Left lobe of liver (tissue), 2 donors: Measurements from ENCODE around the gene FRS3. TPM values are rescaled to one million over a fixed set of nuclear protein-coding genes. Genes with fewer than 3 reads are reported as not detected.

Source experiments
- ATAC-seq: fragments of 200-7000 bp; cut with Tn5 transposase; one replicate; pipeline ENCODE4 v1.9.1; 2020; ENCODE audit warnings: mild to moderate bottlenecking, moderate library complexity
- DNase-seq: peaks from one replicate; pipeline ENCODE4 v3.0.0-alpha.2; 2020; ENCODE audit warnings: low spot score
- total RNA-seq: library from RNA; stranded (reverse); gene quantifications from one replicate; pipeline ENCODE4 v1.2.1, GENCODE V29; 2021
- donor health status: DM: no; HTN: no; CAD: no; lungs with moderate emphysema.
- donor health status: DM: no; HTN: yes; CAD: no.

FRS3 gene
- total RNA-seq, 1 donor from 2014 or later, result 4.4 TPM

DNA sequence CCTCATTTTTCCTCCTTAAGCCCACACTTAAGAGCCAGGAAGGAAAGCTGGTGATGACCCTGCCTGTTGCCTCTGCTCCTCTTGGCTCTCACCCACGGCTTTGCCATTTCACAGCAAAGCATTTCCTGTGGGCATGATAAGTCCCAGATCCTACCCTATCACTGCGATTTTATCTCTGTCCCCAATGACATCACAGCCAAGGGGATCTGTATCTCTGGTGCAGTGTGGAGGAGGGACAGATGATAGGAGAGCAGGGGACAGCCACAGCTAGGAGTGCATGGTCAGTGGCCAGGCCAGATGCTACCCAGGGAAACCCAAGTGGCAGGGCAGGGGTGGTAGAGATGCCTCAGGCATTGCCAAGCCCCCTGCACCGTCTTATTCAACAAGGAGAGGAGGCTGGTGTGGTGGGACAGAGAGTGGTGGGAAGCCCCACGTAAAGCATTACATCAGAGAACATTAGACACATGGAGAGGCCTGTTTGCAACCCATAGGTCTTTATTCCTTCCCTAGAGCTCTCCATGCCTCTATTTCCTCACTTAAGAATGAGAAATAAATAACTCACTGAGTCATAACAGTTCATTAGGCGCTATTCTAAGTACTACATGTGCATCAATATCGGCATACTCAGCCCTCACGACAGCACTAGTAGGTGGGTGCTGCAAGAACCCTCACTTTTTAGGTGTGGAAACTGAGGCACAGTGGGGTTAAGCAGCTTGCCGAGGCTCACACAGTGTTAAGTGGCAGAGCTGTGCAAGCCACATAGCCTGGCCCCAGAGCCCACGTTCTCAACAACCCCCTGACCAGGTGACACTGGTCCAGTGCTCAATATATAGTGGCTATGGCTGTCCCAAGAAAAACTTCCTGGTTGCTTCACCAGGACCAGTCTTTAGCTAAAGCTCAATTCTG is 48.9 kb downstream of the FRS3 start:
- ATAC-seq, result no peak

DNA sequence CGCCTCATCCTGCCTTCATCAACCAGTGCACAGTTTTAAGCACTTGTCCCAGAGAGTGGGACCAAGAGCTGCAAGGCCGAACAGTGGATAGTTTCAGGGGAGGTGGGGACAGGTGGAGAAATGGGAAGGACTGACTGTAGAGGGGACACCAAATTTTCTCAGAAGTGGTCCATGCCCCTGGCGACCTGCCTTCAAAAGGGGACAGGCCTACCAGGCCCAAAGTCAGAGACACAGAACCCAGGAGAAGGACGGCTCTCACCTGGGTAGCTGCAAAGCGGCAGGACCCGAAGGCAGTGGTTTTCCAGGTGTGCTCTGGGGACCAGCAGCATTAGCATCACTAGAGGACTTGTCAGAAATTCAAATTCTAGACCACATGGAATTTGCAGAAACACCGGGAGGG is 50.1 kb downstream of the FRS3 start:
- no peak for ATAC-seq
- no peak for DNase-seq

More for the DNA sequence above, 48.9 kb downstream of the FRS3 start:
- no peak for DNase-seq

DNA sequence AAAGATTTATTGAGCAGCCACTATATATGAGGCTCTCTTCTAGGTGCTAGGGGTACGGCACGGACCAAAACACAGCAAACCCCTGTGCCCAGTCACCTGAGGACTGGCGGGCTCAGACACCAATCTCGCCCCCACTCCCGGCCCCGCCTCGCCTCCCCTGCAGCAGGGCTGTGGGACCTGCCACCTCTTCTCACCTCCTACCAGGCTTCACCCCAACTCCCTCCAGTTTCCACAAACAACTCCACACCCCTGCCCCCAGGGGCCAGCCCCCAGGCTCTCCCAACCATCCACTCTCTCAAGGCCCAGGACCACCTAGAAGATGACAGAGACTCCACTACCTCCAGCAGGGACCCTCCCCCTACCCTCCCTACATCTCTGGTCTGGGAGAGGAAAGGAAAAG is 50.7 kb downstream of the FRS3 start:
- ATAC-seq, result no peak
- no peak for DNase-seq

DNA sequence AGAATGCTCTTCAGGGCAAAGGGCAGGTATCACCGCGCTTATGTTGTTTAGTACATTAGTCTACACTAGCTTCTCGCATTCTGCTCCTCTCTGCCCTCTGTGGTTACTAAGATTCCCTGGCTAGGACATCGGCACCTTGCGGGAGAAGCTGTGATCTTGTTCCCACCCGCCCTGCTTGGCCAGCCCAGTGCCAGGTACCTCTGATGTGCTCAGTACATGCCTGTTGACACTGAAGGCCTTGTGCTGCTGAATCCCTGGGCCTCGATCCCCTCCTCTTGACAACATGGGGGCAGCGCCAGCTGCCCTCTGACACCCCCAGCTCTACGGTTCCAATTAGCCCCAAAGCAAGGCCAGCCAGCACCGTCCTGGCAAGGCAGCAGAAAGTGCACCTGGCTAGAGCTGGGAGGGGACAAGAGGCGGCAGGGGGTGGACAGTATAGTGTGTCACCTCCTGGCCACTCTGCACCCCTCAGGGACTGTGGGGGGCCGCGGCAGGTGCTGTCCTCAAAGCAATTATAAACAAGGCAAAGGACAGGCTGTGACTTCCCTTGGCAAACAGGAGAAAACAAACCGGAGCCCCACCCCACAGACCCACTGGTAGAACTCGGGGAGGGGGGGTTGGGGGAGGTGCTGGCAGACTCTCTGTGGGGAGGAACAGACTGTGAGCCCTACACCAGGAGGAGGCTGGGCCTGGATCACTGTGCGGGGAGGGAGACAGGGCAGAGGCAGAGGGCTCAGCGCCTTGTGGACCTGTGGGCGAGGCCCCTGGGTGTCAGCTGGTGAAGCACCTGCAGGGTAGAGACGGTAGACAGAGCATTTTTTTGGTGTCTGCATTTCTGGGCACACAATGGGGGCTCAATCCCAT is 51.4 kb downstream of the FRS3 start:
- DNase-seq (no peak), ATAC-seq (peak; percentile 18)

DNA sequence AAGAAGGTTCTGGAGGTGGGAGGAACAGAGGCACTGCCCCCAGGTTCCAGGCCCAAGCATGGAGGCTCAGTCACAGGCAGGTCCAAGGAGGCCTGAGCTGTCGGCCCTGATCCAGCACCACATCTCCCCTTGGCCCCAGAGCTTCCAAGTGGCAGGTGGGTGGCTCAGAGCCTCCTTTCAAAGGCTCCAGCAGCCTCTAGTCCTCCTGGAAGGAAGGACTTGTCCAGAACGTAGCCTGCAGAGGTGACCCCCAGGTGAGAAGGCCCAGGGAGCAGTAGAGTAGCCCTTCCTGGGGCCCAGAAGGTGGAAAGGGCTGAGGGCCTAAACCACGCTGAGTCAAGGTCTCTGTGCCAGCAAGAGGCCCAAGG is 52.0 kb downstream of the FRS3 start:
- ATAC-seq, result no peak
- DNase-seq, result no peak

DNA sequence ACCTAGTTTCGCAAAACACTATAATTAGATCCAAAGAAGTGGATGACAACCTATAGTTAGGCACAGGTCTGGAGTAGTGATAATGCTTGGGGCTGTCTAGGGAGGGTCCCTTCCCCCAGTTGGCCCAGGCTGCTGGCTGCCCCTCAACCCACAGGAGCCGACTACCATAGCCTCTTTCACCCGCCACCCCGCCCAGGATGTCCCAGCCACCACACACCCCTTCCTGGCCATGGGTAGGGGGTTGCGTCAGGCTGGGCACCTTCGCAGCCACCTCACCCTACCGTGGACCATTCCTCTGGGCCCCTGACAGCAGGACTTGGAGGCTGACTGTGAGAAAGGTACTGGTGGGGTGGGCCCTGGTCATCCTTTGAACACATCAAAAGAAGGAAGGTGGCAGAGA is 52.8 kb downstream of the FRS3 start:
- DNase-seq (no peak), ATAC-seq (no peak)

DNA sequence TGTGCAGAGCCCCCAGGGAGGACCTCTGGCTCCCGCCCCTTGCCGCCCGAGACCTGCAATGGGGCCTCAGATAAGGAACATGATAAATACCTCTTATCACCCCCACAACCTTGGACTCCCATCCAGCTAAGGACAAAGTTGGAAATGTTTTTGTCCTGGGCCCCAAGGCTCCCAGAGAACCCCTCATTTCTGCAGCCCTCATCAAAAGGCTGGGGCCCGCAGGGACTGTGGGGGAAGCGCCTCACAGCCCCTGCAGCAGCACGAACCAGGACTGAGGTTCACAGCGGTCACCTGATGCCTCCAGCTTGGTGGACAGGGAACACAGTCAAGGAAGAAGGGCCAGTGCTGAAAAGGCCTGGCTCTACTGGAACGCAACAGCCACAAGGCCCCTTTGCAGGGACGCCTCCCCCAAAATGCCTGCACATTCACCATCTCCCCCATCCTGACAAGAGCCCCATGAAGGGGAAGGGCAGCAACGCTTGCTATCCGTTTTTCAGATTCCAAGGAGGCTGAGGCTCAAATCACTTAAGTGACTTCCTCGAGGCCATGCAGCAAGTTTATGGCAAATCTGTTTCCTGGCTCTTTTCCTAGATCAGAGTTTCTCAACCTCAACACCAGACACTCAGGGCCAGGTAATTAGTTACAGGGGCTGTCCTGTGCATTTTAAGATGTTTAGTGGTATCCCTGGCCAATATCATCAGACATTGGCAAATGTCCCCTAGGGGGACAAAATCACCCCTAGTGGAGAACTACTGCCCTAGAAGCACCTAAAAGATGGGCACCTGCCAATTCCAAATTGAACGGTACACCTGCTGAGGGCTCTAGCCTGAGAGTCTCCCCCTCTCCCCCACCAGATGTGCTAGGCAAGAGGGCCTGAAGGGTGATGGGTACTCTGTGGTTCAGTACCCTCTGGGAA is 54.9 kb downstream of the FRS3 start:
- no peak for DNase-seq
- ATAC-seq, result no peak

DNA sequence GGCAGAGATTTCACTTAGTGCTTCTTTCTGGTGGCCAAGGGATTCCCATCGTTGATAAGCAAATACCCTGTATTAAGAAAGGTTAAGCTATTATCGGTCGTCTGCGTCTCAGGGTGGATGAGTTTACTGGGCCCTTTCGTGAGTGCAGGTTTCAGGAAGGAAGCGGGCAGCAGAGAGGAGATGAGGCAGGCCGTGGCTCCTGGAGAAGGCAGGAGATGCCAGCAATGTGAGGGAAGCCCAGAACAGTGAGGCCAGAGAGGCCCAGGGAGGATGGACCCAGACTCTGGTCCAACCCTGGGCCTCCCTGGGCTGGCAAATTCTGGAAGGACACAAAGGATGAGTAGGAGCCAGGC is 55.5 kb downstream of the FRS3 start:
- ATAC-seq (no peak), DNase-seq (no peak)

DNA sequence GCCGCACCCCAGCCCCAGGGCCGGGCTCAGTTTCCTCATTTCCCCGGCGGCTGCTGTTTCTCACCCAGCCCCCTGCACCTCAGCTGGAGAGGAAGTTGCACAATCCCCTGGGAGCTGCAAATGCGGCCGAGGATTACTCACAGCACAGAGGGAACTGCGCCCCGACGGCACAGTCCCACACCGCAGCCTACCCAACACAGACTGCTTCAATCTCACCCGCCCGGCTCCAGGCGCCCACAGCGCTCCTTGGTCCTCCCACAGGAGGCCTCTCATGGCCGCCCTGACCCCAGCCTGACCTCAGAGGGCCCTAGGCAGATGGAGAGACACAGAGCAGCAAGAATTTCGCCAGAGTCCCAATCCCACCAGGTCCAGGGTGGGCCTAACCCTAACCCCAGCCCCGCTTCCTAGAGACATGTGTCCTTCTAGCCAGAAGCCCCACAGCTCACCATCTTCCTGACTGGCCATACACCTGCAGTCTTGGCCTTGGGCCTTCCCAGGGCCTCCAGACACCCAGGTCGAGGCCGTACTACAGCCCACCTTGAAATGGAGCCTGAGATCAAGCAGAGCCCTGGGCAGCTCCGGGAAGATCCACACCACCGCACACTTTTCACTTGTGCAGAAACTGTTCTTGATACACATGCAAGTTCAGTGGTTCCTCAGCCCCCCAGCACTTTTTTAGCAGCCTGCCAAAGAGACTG is 56.0 kb downstream of the FRS3 start:
- ATAC-seq (peak; percentile 71), DNase-seq (peak; percentile 64)

DNA sequence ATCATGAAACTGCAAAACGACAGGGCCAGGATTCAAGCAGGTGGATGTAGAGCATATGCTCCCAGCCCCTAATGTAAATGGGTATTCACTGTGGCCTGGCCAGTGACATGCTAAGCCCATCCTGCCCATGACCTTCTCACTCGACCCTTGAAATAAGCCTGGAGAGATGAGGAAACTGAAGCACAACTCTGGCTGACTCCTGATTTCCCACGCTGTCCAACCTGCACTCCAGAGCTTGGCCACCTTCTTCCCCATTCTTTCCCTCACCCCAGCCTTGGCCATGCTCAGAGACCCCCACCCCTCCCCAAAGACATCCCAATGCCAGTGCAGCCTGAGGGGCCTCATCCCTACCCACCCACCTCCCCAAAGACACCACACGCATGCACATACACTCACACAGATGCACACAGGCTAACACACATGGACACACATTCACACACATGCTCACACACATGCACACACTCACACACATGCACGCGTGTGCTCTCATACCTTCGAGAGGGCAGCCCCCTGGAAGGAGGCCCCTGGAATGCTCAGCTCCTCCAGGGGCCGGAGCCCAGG is 56.7 kb downstream of the FRS3 start:
- no peak for DNase-seq
- no peak for ATAC-seq

DNA sequence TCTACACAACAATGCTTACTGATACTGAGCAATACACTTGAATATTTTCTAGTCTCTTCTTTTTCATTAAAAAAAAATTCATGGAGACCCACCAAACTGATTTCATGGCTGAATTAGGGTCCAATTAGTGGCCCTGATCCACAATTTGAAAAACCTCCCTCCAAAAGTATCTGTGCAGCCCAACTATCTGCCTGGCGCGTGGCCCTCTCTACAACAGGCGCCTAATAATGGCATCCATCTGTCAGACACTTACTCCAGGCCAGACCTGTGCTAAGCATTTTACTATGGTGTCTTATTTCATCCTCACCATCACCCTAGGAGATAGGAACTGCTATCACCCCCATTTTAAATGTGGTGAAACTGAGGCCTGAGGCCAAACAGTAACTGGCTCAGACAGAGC is 58.3 kb downstream of the FRS3 start:
- DNase-seq, result no peak
- ATAC-seq, result no peak

DNA sequence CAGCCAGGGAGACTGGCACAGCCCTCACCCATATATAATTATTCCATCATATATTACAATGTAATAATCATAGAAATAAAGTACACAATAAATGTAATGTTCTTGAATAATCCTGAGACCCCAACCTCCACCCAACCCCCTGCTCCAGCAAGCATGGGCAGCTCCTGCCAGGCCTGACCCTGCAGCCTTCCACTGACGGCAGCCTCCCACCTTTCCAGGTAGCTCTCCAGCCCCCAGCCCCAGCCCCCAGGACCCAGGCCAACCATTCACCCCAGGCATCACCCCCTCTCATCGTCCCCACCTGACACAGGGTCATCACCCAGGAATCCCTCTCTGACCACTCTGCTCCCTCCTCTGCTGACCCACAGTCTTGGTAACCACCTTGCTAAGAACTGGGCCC is 58.9 kb downstream of the FRS3 start:
- ATAC-seq (no peak), DNase-seq (no peak)

DNA sequence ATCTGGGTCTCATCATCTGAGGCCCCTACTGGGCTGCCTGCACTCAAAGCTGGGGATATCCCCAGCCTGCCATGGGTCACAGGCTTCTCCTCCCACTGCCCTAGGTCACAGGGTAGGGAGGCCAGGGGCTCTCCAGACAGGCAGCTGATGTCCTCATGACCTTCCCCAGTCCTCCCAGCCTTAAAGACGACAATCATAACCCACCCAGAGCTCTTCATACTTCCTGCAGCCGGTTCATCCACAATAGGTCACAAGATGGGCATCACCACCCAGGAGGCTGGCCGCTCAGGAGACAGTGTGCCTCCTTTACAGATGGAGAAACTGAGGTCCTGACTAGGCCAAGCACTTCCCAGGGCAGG is 59.5 kb downstream of the FRS3 start:
- DNase-seq (no peak), ATAC-seq (no peak)

Other genes starting within 250 kb of the FRS3 start
- 24.6 TPM for gene FOXP4, start 233.5 kb downstream of the FRS3 start, total RNA-seq
- not detected for gene MDFI, start 141.4 kb downstream of the FRS3 start, total RNA-seq
- gene TFEB, start 44.3 kb downstream of the FRS3 start, total RNA-seq, result 8.9 TPM
- gene PGC, start 32.5 kb downstream of the FRS3 start, total RNA-seq, result 0.63 TPM
- 7.3 TPM for gene PRICKLE4, start 882 bp upstream of the FRS3 start, total RNA-seq
- gene TOMM6, start 7.8 kb upstream of the FRS3 start, total RNA-seq, result 72.3 TPM
- 1.9 TPM for gene USP49, start 115.5 kb upstream of the FRS3 start, total RNA-seq
- 9.4 TPM for gene MED20, start 141.2 kb upstream of the FRS3 start, total RNA-seq
- 5.3 TPM for gene BYSL, start 141.6 kb upstream of the FRS3 start, total RNA-seq
- 14.7 TPM for gene CCND3, start 161.9 kb upstream of the FRS3 start, total RNA-seq